H1 (cell line): Measurements from ENCODE around the gene FOXE1. TPM values are rescaled to one million over a fixed set of nuclear protein-coding genes. Genes with fewer than 3 reads are reported as not detected.

Source experiments
- CTCF ChIA-PET: fragments of 300-600 bp; sonication (Branson Sonifier 250); formaldehyde crosslinking; loops from one replicate; lab custom pipeline; 2021; ENCODE audit not compliant: partially characterized antibody; lab: Charles Lee
- POLR2A ChIA-PET: fragments of 300-600 bp; sonication (Branson Sonifier 250); formaldehyde crosslinking; loops from one replicate; lab custom pipeline; 2021; ENCODE audit warnings: inconsistent platforms; ENCODE audit not compliant: partially characterized antibody; lab: Charles Lee
- DNase-seq, 2 experiments: peaks; one replicate each; pipeline versions ENCODE4 v3.0.0 to v3.0.0-alpha.2; 2010 to 2022; ENCODE audit warnings: low spot score in 2 of 2, low read depth in 1 of 2, mixed read lengths in 1 of 2
- FAIRE-seq: peaks from 2 replicates; lab custom pipeline; 2011; peaks lifted over from hg19 to GRCh38; lab: Jason Lieb, UNC
- H2AFZ ChIP-seq: 2 replicates; pipeline ENCODE4 v1.8.1; 2012; ENCODE audit warnings: low read length, inconsistent platforms
- H2AK5ac ChIP-seq: 2 replicates; pipeline ENCODE4 v1.6.1; 2013; ENCODE audit warnings: low read depth, low read length
- H2BK120ac ChIP-seq: replicated peaks from 2 replicates; pipeline ENCODE3; 2013; ENCODE audit warnings: low read depth, low read length, inconsistent platforms
- H2BK12ac ChIP-seq: 2 replicates; pipeline ENCODE4 v1.6.1; 2013; ENCODE audit warnings: low read depth, low read length
- H2BK15ac ChIP-seq: 2 replicates; pipeline ENCODE4 v1.6.1; 2013; ENCODE audit warnings: low read length
- H2BK20ac ChIP-seq: 2 replicates; pipeline ENCODE4 v1.6.1; 2013; ENCODE audit warnings: low read length
- H2BK5ac ChIP-seq: 2 replicates; pipeline ENCODE4 v1.6.1; 2013; ENCODE audit warnings: low read depth, low read length
- H3K14ac ChIP-seq: 2 replicates; pipeline ENCODE4 v1.6.1; 2013; ENCODE audit warnings: inconsistent platforms; ENCODE audit not compliant: insufficient read length
- H3K18ac ChIP-seq: 2 replicates; pipeline ENCODE4 v1.6.1; 2013; ENCODE audit warnings: low read length; ENCODE audit errors: extremely low read depth
- H3K23ac ChIP-seq: 2 replicates; pipeline ENCODE4 v1.6.1; 2013; ENCODE audit warnings: inconsistent platforms; ENCODE audit not compliant: insufficient read length
- H3K23me2 ChIP-seq: 2 replicates; pipeline ENCODE4 v1.6.1; 2013; ENCODE audit warnings: low read depth, low read length
- H3K27ac ChIP-seq: 2 replicates; pipeline ENCODE4 v1.6.1; 2011; ENCODE audit warnings: low read depth, low read length, inconsistent platforms
- H3K27me3 ChIP-seq, 4 experiments: replicated peaks in 1 of 4; 1 replicate in 1 of 4; 2 replicates in 3 of 4; pipeline versions ENCODE4 v1.6.1 to v1.8.1; 2011 to 2013; ENCODE audit warnings: low read length in 3 of 4, mild to moderate bottlenecking in 3 of 4, inconsistent platforms in 2 of 4, mixed read lengths in 2 of 4, moderate library complexity in 1 of 4; ENCODE audit not compliant: control insufficient read depth in 3 of 4, insufficient read depth in 3 of 4; ENCODE audit errors: extremely low read depth in 1 of 4
- H3K36me3 ChIP-seq, 4 experiments: 2 replicates each; pipeline versions ENCODE4 v1.6.1 to v1.8.1; 2011 to 2013; ENCODE audit warnings: mild to moderate bottlenecking in 4 of 4, low read length in 3 of 4, moderate library complexity in 2 of 4, control low read depth in 1 of 4, inconsistent platforms in 1 of 4; ENCODE audit not compliant: insufficient read depth in 4 of 4, control insufficient read depth in 2 of 4
- H3K4ac ChIP-seq: replicated peaks from 2 replicates; pipeline ENCODE3; 2013; ENCODE audit warnings: low read length, low read depth, mixed read lengths, inconsistent platforms; ENCODE audit not compliant: insufficient read length
- H3K4me1 ChIP-seq, 4 experiments: replicated peaks in 1 of 4; 1 replicate in 1 of 4; 2 replicates in 3 of 4; pipeline versions ENCODE4 v1.6.1 to v1.8.1; 2011 to 2013; ENCODE audit warnings: low read length in 3 of 4, inconsistent platforms in 2 of 4, mixed read lengths in 1 of 4; ENCODE audit not compliant: insufficient read depth in 4 of 4, control insufficient read depth in 3 of 4
- H3K4me2 ChIP-seq, 2 experiments: 2 replicates each; pipeline versions ENCODE4 v1.6.1 to v1.8.1; 2011 to 2013; ENCODE audit warnings: low read depth in 2 of 2, low read length in 2 of 2, control low read depth in 1 of 2, inconsistent platforms in 1 of 2, mild to moderate bottlenecking in 1 of 2; ENCODE audit not compliant: insufficient read depth in 1 of 2
- H3K4me3 ChIP-seq, 4 experiments: fragments of 200-600, 300-600 bp in 1 of 4; sonication (generic), shearing (Covaris generic), sonication (Bioruptor Twin) in 1 of 4; 2 replicates each; pipeline versions ENCODE4 v1.5.1 to v1.8.1; 2011 to 2016; ENCODE audit warnings: low read length in 4 of 4, low read depth in 3 of 4, control low read depth in 2 of 4, inconsistent platforms in 2 of 4, mild to moderate bottlenecking in 2 of 4, mixed read lengths in 1 of 4, moderate library complexity in 1 of 4; ENCODE audit not compliant: insufficient read depth in 2 of 4; ENCODE audit errors: extremely low read depth in 1 of 4
- H3K56ac ChIP-seq: replicated peaks from 2 replicates; pipeline ENCODE3; 2013; ENCODE audit warnings: low read depth, mild to moderate bottlenecking, mixed read lengths, low read length, inconsistent platforms; ENCODE audit not compliant: insufficient read length
- H3K79me1 ChIP-seq: 2 replicates; pipeline ENCODE4 v1.6.1; 2013; ENCODE audit warnings: low read depth, low read length, control low read depth
- H3K79me2 ChIP-seq, 2 experiments: 2 replicates each; pipeline versions ENCODE4 v1.6.1 to v1.8.1; 2012 to 2013; ENCODE audit warnings: low read length in 2 of 2, mild to moderate bottlenecking in 2 of 2, inconsistent platforms in 1 of 2; ENCODE audit not compliant: insufficient read depth in 2 of 2, control insufficient read depth in 1 of 2
- H3K9ac ChIP-seq, 4 experiments: replicated peaks in 1 of 4; 1 replicate in 1 of 4; 2 replicates in 3 of 4; pipeline versions ENCODE4 v1.6.1 to v1.8.1; 2011 to 2013; ENCODE audit warnings: low read depth in 3 of 4, low read length in 3 of 4, control low read depth in 2 of 4, mild to moderate bottlenecking in 2 of 4, moderate library complexity in 2 of 4, inconsistent platforms in 1 of 4; ENCODE audit errors: extremely low read depth in 1 of 4
- H3K9me3 ChIP-seq, 2 experiments: 2 replicates each; pipeline versions ENCODE4 v1.6.1 to v1.8.1; 2012 to 2013; ENCODE audit warnings: mild to moderate bottlenecking in 2 of 2, moderate library complexity in 2 of 2, control low read depth in 1 of 2, inconsistent platforms in 1 of 2, low read depth in 1 of 2, low read length in 1 of 2, mixed read lengths in 1 of 2; ENCODE audit not compliant: insufficient read depth in 2 of 2
- H4K20me1 ChIP-seq, 2 experiments: replicated peaks in 1 of 2; 2 replicates each; pipeline versions ENCODE3 to v1.8.1; 2011 to 2013; ENCODE audit warnings: inconsistent platforms in 2 of 2, low read length in 2 of 2, mild to moderate bottlenecking in 1 of 2; ENCODE audit not compliant: insufficient read depth in 2 of 2, control insufficient read depth in 1 of 2
- H4K5ac ChIP-seq: 2 replicates; pipeline ENCODE4 v1.6.1; 2013; ENCODE audit warnings: low read length, low read depth, mixed read lengths, inconsistent platforms; ENCODE audit not compliant: insufficient read length
- H4K8ac ChIP-seq: 2 replicates; pipeline ENCODE4 v1.8.0; 2013; ENCODE audit warnings: mild to moderate bottlenecking, moderate library complexity, low read length, inconsistent platforms; ENCODE audit not compliant: insufficient read depth; ENCODE audit errors: extremely low read depth
- H4K91ac ChIP-seq: replicated peaks from 2 replicates; pipeline ENCODE3; 2013; ENCODE audit warnings: low read length, mixed read lengths, inconsistent platforms; ENCODE audit not compliant: insufficient read length
- ASH2L ChIP-seq: fragments of 200-600, 300-600 bp; sonication (generic); IDR thresholded peaks from one replicate; pipeline ENCODE4 v1.7.1; 2017; ENCODE audit warnings: low read length
- CBX5 ChIP-seq: fragments of 300-800, 300-1000 bp; sonication (generic); IDR thresholded peaks from 2 replicates; pipeline ENCODE4 v1.7.1; 2016; ENCODE audit warnings: antibody characterized with exemption, low read length, low read depth
- CHD2 ChIP-seq: IDR thresholded peaks from 2 replicates; pipeline ENCODE4 v1.6.1; 2012; ENCODE audit warnings: low read length, improper control_type of control experiment
- CTCF ChIP-seq, 3 experiments: IDR thresholded peaks; 1 replicate in 2 of 3; 2 replicates in 1 of 3; pipeline versions ENCODE4 v1.5.1 to v1.6.1; 2011; ENCODE audit warnings: low read length in 3 of 3, mild to moderate bottlenecking in 3 of 3, inconsistent platforms in 2 of 3, low read depth in 1 of 3, moderate library complexity in 1 of 3; ENCODE audit not compliant: insufficient read depth in 1 of 3; ENCODE audit errors: control extremely low read depth in 1 of 3
- FOSL1 ChIP-seq: IDR thresholded peaks from 2 replicates; pipeline ENCODE4 v1.6.1; 2011; ENCODE audit warnings: mild to moderate bottlenecking, low read depth, low read length, moderate library complexity; ENCODE audit not compliant: insufficient read depth
- KDM1A ChIP-seq: fragments of 200-600, 300-600 bp; sonication (generic); IDR thresholded peaks from 2 replicates; pipeline ENCODE4 v1.7.1; 2016; ENCODE audit warnings: mild to moderate bottlenecking, low read length, borderline replicate concordance
- MAFK ChIP-seq: IDR thresholded peaks from 2 replicates; pipeline ENCODE4 v1.6.1; 2012; ENCODE audit warnings: low read depth, mild to moderate bottlenecking, improper control_type of control experiment, low read length
- NANOG ChIP-seq: IDR thresholded peaks from 2 replicates; pipeline ENCODE4 v1.6.1; 2011; ENCODE audit warnings: low read length, low read depth, mild to moderate bottlenecking, inconsistent platforms; ENCODE audit not compliant: insufficient read depth, poor library complexity, severe bottlenecking
- RFX5 ChIP-seq: IDR thresholded peaks from 2 replicates; pipeline ENCODE4 v1.6.1; 2011; ENCODE audit warnings: low read depth, low read length, improper control_type of control experiment, borderline replicate concordance
- SIRT6 ChIP-seq: IDR thresholded peaks from one replicate; pipeline ENCODE4 v1.7.1; 2012; ENCODE audit warnings: low read length, inconsistent platforms
- SP1 ChIP-seq: IDR thresholded peaks from 2 replicates; pipeline ENCODE4 v1.6.1; 2011; ENCODE audit warnings: low read depth, low read length
- SUZ12 ChIP-seq: fragments of 200-600 bp; sonication (generic); IDR thresholded peaks from 2 replicates; pipeline ENCODE4 v1.6.1; 2012; ENCODE audit warnings: mild to moderate bottlenecking, inconsistent platforms, low read length, moderate library complexity, mixed read lengths
- WGBS, 2 experiments: shearing (Covaris generic) in 1 of 2; methylation state at CpG; one replicate each; pipeline versions ENCODE4 v1.1.6 to v1.1.7; 2013 to 2015; ENCODE audit warnings: low lambda C conversion rate in 2 of 2, mixed read lengths in 2 of 2, inconsistent platforms in 1 of 2, low coverage in 1 of 2, missing lambda C conversion rate in 1 of 2; ENCODE audit not compliant: insufficient replicate concordance in 2 of 2, insufficient coverage in 1 of 2, insufficient read length in 1 of 2; ENCODE audit errors: extremely low coverage in 1 of 2, missing lambda C conversion rate in 1 of 2; 5-methylcytosine and 5-hydroxymethylcytosine counted together
- polyA plus RNA-seq, 7 experiments: library from polyadenylated mRNA; depleted of rRNA in 3 of 7; stranded (reverse) in 5 of 7; unstranded in 2 of 7; fragments of >200 nt in 5 of 7; fragments of 200-250 nt in 2 of 7; gene quantifications; 1 replicate in 5 of 7; 2 replicates in 1 of 7; 4 replicates in 1 of 7; pipeline versions ENCODE4 v1.2.1 to v1.2.3, GENCODE V29; 2011 to 2013; ENCODE audit warnings: missing spikeins in 2 of 7, mixed read lengths in 2 of 7
- total RNA-seq: library from RNA; stranded (reverse); fragmentation: NEBNext Ultra II Directional; extraction: Animal tissue kit (Norgen Biotek cat#: 25700); gene quantifications from 2 replicates; pipeline ENCODE4 v1.2.1, GENCODE V29; 2021

FOXE1 gene
- total and polyA plus RNA-seq, 2 of the 8 experiments (the other 6 are each of a cell fraction or from before 2014, with no cell fraction given): 0.03 TPM; not detected in 1

GRCh38 chr9:97891736-97892135 is 38.7 kb downstream of the FOXE1 start:
- Histone ChIP-seq H3K9ac (no peak overlapping the region), H4K20me1 (no peaks in the 10 kb centered on the region), H2BK15ac (no peak overlapping the region), H2AFZ (no peak overlapping the region), H4K8ac (no peak overlapping the region), H3K56ac (no peak overlapping the region), H2BK5ac (no peak overlapping the region), H3K9me3 (no peaks in the 10 kb centered on the region), H3K79me2 (no peaks in the 10 kb centered on the region), H4K91ac (no peak overlapping the region), H3K79me1 (no peaks in the 10 kb centered on the region), H3K14ac (no peak overlapping the region), H3K4me2 (no peak overlapping the region), H3K4me1 (peaks cover 0 to 7% (median 0%) of the 10 kb centered on the region in 4 experiments; a peak in 2 of 7 replicates), H3K36me3 (no peaks in the 10 kb centered on the region), H3K27me3 (peaks cover 0 to 3% (median under 1%) of the 10 kb centered on the region in 4 experiments; a peak in 3 of 7 replicates), H3K23ac (no peak overlapping the region), H3K18ac (no peak overlapping the region), H4K5ac (no peak overlapping the region), H2BK120ac (no peak overlapping the region), H3K4ac (no peak overlapping the region), H2BK20ac (no peak overlapping the region), H3K4me3 (no peak overlapping the region), H2AK5ac (no peak overlapping the region), H2BK12ac (no peak overlapping the region), H3K23me2 (no peaks in the 10 kb centered on the region), H3K27ac (no peak overlapping the region)
- WGBS, 2 experiments: 91% methylated on average over 5 of the region's 5 CpGs; no CpG with 5 or more reads in 1 of the 2 experiments
- DNase-seq: no peak
- no peak for FAIRE-seq
- ChIA-PET CTCF (interaction anchor here (0.6 to 7.2 kb wide), 9 partner anchors 9 to 625 kb away, joined by 3 to 110 read pairs (median 13); no protein-coding TSS in a partner anchor), POLR2A (interaction anchor here (1.5 kb wide), 1 partner anchor 18 kb away, joined by 3 read pairs; no protein-coding TSS in a partner anchor)
- no peak for TF ChIP-seq SUZ12
- TF ChIP-seq CHD2: no peak
- no peak for TF ChIP-seq SIRT6
- TF ChIP-seq NANOG: no peak
- TF ChIP-seq CTCF (IDR thresholded peaks at IDR 0.05; ENCODE audit: control extremely low read depth in 1 of 3, insufficient read depth in 1 of 3, low read depth in 1 of 3, low read length in 3 of 3): no peak
- no peak for TF ChIP-seq CBX5
- no peak for TF ChIP-seq KDM1A
- TF ChIP-seq SP1: no peak
- no peak for TF ChIP-seq FOSL1
- no peak for TF ChIP-seq ASH2L
- no peak for TF ChIP-seq RFX5
- no peak for TF ChIP-seq MAFK
